HT1080 (cell line): ENCODE measurements around the gene TWSG1. TPM values are rescaled to one million over a fixed set of nuclear protein-coding genes. Genes with fewer than 3 reads are reported as not detected.
"Not testable (repeated sequence)": the region's sequence is repeated elsewhere in the genome, so short reads cannot be mapped to it uniquely, and the experiment has no call there.

Source experiments
- DNase-seq: peaks from one replicate; pipeline ENCODE4 v3.0.0-alpha.2; 2015; ENCODE audit warnings: low read depth
- total RNA-seq: library from RNA; depleted of rRNA; stranded (reverse); fragments of >200 nt; shearing (Covaris generic); gene quantifications from 2 replicates; pipeline ENCODE4 v1.2.3, GENCODE V29; 2014

TWSG1 gene
- total RNA-seq, 1 experiment from 2014 or later, result 30.6 TPM

DNA sequence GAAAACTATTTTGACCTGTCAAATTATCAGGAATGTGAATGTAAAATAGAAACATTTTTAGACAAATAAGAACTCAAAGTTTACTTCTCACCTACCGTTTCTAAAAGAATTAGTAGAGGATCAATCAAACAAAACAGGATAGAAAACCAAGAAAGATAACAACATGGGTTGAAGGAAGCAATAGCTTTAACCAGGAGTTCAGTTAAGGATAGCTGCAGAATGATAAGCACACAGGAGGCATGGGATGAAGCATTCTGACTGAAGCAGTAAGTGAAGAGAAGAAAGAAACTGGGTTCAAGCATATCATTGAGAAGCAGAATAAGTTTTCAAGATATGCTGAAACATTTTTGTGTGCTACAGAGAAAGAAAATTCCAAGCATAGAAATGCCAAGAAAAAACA, 52.3 kb downstream of the TWSG1 start:
- no peak for DNase-seq

DNA sequence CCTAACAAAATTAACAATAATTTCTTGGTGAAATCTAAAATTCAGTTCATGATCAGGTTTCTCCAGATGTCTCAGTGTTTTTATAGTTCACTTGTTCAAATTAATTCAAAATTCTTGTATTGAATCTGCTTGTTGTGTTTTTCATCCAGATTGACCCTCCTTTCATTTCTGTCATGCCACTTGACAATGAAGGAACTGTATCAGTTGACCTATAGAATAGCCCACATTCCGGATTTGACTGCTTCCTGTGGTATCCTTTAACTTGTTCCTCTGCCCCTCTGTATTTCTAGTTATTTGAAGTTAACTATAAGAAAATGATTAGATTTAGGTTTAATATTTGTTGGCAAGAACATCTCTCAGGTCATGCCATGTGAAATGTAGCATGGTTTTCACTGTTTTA, 53.3 kb downstream of the TWSG1 start:
- no peak for DNase-seq

GRCh38 chr18:9389706-9390105, 55.1 kb downstream of the TWSG1 start:
- DNase-seq, result no peak

DNA sequence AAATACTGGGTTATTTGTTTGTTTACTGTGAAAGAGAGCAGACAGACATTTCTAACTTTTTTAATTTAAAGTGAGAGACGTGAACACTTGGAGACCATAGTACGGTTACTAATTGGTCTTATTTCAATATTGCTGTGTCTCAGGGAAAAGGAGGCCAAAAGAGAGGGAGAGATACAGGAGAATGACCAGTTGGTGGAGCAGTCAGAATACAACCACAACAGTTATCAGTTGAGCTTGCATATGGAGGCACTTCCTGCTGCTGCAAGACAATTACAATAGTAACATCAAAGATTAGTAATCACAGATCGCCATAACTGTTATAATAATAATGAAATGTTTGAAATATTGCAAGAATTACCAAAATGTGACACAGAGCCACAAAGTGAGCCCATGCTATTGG, 58.2 kb downstream of the TWSG1 start:
- DNase-seq, result peak; percentile 10

DNA sequence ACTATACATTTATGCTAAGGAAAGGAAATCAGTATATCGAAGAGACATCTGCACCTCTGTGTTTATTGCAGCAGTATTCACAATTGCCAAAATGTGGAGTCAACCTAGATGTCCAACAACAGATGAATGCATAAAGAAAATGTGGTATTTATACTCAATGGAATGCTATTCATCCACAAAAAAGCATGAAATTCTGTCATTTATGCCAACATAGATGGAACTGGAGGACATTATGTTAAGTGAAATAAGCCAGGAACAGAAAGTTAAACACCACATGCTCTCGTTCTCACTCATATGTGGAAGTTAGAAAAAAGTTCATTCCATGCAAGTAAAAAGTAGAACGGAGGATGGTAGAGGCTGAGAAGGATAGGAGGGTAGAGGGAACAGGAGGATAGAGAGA, 59.5 kb downstream of the TWSG1 start:
- DNase-seq, result no peak

DNA sequence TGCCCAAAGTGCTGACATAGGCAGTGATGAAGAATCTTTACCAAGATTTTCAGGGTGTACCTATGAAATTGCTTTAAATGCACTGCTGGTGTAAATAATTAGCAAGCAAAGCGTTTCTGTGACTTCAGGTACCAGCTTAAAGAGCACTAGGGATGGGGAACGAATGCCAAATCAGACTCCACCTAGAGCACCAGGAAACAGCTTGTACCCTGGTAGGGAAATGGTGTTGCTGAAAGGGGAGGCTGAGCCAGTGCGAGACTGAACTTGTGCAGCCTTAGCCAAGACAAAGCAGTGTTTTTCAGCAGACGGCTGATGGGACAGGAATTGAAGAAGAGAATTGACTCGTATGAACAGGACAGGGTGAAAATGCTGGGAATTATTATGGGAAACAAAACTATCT, 65.6 kb downstream of the TWSG1 start:
- no peak for DNase-seq

- no peak for DNase-seq
Measured at GRCh38 chr18:9401176-9401575, 66.6 kb downstream of the TWSG1 start.

DNA sequence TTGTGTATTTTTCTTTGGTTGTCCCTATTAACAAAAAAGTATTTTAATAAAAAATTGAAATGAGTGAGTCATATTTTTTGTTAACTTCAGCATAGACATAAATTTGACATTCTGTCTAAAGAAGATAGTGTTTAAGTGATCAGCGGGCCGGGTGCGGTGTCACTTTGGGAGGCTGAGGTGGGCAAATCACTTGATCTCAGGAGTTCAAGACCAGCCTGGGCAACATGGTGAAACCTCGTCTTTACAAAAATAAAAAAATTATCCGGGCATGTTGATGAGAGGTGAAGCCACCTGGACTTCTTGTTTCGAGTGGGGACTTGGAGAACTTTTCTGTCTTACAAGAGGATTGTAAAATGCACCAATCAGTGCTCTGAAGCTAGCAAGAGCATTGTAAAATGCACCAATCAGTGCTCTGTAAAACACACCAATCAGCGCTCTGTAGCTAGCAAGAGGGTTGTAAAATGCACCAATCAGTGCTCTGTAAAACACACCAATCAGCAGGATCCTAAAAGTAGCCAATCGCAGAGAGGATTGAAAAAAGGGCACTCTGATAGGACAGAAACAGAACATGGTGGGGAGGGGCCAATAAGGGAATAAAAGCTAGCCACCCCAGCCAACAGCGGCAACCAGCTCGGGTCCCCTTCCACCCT, 67.9 kb downstream of the TWSG1 start:
- not testable (repeated sequence) for DNase-seq

DNA sequence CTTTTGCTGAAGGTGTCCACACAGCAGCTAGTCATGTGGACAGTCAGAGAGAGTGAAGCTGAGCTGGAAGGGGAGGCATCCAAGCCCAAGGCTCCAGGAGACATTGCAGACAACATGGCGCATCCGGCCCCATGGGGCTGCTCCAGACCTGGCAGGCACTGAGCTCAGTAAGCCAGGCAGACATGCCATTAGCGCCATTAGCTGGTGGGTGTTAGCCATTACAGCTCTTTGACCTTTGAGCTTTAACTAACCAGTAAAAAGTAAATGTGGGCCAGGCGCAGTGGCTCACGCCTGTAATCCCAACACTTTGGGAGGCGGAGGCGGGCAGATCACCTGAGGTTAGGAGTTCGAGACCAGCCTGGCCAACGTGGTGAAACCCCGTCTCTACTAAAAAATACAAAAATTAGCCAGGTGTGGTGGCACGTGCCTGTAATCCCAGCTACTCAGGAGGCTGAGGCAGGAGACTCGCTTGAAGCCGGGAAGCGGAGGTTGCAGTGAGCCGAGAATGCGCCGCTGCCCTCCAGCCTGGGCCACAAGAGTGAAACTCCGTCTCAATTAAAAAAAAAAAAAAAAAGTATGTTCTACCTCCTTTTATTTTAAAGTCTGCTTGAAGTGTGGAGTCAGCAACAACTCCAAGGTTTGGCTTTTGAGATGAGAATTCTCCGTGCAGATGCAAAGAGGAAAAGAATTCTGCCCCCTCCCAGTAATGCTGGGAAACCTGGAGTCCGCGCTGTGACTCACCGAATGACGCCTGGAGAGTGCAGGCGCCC, 69.4 kb downstream of the TWSG1 start:
- DNase-seq, result peak; percentile 89

GRCh38 chr18:9404565-9405060, 70.0 kb downstream of the TWSG1 start:
- DNase-seq, result no peak

- no peak for DNase-seq
Measured at GRCh38 chr18:9405130-9405529, 70.6 kb downstream of the TWSG1 start.

DNA sequence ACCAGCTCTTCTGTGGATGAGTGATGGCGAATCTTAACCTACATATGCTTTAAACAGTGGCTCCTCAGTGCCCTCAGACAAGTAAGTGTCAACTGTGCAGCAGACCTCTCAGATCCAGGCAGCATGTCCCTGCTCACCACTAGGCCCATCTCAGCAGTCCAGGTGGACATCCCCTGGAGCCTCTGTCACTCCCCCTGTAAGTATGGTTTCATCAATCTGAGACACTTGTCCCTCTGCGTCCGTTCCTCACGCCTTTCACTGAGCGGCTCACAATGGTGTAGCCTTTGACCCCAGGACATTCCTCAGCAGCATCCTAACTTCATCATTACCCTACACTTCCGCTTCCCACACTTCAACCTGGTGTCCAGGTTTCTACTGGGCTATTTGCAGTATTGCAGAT, 71.4 kb downstream of the TWSG1 start:
- DNase-seq, result no peak

DNA sequence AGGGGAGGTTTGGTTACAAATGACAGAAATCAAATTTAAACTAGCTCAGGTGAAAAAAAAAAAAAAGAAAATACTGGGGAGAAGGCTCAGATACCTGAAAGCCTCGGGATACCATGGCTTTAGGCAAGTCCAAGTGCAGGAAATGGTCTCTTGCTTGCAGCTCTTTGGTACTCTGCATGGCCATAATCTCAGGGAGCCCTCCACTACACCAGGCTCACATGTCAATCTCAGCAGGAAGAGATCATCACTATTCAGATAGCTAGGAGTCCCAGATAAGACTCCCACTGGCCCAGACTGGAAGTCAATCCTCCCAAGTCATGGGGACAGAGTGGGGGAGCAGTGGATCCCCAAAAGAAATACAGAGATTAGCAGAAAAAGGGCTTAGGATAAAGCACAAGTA, 75.9 kb downstream of the TWSG1 start:
- DNase-seq, result no peak

- DNase-seq, result no peak
Measured at GRCh38 chr18:9413576-9413975, 79.0 kb downstream of the TWSG1 start.

GRCh38 chr18:9416563-9417072, 82.0 kb downstream of the TWSG1 start:
- no peak for DNase-seq

GRCh38 chr18:9417073-9417851, 82.7 kb downstream of the TWSG1 start:
- no peak for DNase-seq

DNA sequence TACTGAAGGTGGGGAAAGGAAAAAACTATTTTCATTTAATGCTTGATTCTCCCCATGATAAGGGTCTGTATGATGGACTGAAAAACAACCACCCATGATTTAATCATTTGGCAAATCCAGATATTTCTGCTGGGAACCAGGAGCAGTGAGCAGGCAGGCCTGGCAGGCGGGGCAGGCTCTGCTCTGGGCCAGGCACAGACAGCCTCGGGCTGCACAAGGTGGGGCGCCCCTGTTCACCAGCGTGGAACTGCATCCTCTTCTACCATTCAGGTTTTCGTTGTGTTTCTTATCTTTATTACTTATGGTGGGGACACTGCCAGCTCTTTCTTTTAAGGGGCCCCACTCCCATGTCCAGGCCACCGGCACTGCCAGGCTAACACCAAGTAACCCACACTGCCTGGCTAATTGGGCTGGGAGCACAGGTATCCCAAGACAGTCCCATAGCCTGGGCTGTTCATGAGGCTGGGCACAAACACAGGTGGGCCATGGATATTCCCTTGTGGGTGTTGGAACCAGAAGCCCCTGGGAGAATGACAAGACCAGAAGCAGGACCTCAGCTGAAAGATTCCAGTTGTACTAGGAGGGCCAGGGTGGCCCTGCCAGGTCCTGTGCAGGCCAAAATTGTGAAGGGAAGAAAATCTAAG, 83.6 kb downstream of the TWSG1 start:
- no peak for DNase-seq

DNA sequence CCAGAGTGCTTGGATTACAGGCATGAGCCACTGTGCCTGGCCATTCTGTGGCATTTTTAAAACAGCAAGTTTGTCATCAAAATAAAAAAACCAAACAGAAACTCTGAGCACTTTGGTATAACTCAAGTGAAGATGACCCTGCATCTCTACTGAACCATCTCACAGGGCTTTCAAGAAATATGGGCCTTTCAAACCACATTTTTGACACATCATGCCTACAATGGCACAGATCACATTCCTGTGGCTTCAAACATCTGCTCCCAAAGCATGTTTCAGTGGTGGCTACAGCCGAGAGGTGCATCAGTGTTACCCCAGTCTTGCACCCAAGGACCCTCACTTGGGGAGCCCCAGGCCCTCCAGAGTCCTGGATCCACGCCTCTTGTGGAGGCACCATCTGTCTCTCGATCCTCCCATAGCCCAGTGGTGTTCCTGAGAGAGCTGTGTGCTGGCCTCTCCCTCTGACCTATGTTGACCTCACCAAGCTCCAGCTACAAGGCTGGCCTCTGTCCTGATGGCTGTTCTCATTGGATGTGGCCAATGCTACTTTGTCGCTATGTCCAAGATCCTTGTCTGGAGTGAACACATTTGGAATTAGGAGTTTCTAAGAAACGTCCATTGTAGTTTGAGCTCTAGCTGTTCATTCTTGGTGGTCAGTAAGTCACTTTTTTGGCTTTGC, 85.5 kb downstream of the TWSG1 start:
- peak; percentile 36 for DNase-seq

- DNase-seq, result no peak
Measured at GRCh38 chr18:9421096-9421900, 86.7 kb downstream of the TWSG1 start.

GRCh38 chr18:9421901-9422327, 87.3 kb downstream of the TWSG1 start:
- no peak for DNase-seq
